Suprapubic skin (tissue), 4 donors: ENCODE measurements around the gene SULT2B1. TPM values are rescaled to one million over a fixed set of nuclear protein-coding genes. Genes with fewer than 3 reads are reported as not detected.

Experiments
- DNase-seq, 2 donors: peaks; one replicate each; pipeline ENCODE4 v3.0.0-alpha.2; 2019; ENCODE audit warnings: low spot score in 2 of 2
- H3K27ac ChIP-seq: fragments of 200-600 bp; sonication (generic); one replicate; pipeline ENCODE4 v1.5.1; 2019
- H3K27me3 ChIP-seq: fragments of 200-600 bp; sonication (generic); one replicate; pipeline ENCODE4 v1.5.1; 2019
- H3K36me3 ChIP-seq: fragments of 200-600 bp; sonication (generic); one replicate; pipeline ENCODE4 v1.5.1; 2019
- H3K4me1 ChIP-seq: fragments of 200-600 bp; sonication (generic); one replicate; pipeline ENCODE4 v1.5.1; 2019
- H3K4me3 ChIP-seq: fragments of 200-600 bp; sonication (generic); one replicate; pipeline ENCODE4 v1.5.1; 2019; ENCODE audit warnings: mild to moderate bottlenecking
- H3K9me3 ChIP-seq: fragments of 200-600 bp; sonication (generic); one replicate; pipeline ENCODE4 v1.5.1; 2019
- EP300 ChIP-seq: sonication (generic); formaldehyde crosslinking; IDR thresholded peaks from one replicate; pipeline ENCODE4 v1.6.1; 2017; ENCODE audit warnings: antibody characterized with exemption
- POLR2A ChIP-seq, 2 donors: fragments of 450-650 bp; IDR thresholded peaks; one replicate each; pipeline ENCODE4 v1.6.1; 2017; ENCODE audit warnings: antibody characterized with exemption in 2 of 2, mild to moderate bottlenecking in 2 of 2, moderate library complexity in 2 of 2
- POLR2AphosphoS5 ChIP-seq, 3 donors: sonication (generic); formaldehyde crosslinking; IDR thresholded peaks; one replicate each; pipeline ENCODE4 v1.6.1; 2017; ENCODE audit warnings: antibody characterized with exemption in 3 of 3
- WGBS: methylation state at CpG from one replicate; pipeline ENCODE4 v1.1.5; 2018; 5-methylcytosine and 5-hydroxymethylcytosine counted together
- total RNA-seq, 4 donors: library from RNA; depleted of rRNA; stranded (reverse); fragments of >200 nt; gene quantifications; one replicate each; pipeline ENCODE4 v1.1.0, GENCODE V29; 2016
- TF ChIP-seq, protein P1 (sequence below), 2 donors: fragments of 200-600 bp in 1 of 2; fragments of 450-650 bp in 1 of 2; sonication (generic) in 1 of 2; IDR thresholded peaks; one replicate each; pipeline ENCODE4 v1.5.1; 2016 to 2019; ENCODE audit warnings: antibody characterized with exemption in 2 of 2, mild to moderate bottlenecking in 1 of 2, moderate library complexity in 1 of 2

SULT2B1 gene
- total RNA-seq, 4 donors from 2014 or later = 26.0 to 162 (median 122) TPM

DNA sequence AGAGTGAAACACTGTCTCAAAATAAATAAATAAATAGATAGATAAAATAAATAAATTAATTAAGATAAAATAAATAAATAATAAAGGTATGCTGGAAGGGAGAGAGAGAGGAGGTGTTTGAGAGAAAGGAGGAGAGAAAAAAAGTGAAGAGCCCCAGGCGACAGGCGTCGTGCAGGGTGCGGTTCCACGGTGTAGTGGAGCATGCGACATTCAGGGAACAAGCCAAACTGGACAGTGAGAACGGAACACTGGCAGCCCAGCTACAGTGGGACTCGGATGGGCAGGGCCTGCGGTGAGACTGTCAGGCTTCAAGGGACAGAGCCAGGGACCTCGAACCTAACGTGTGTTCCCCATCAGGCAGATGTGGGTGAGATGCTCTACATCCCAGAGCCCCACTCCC lies 9.4 kb downstream of the SULT2B1 start:
- Histone ChIP-seq H3K27ac (peak overlapping the region; percentile 16), H3K4me1 (peaks cover 3% of the 10 kb centered on the region), H3K9me3 (no peaks in the 10 kb centered on the region), H3K36me3 (no peaks in the 10 kb centered on the region), H3K4me3 (no peak overlapping the region), H3K27me3 (no peaks in the 10 kb centered on the region)
- TF ChIP-seq, protein P1, sequence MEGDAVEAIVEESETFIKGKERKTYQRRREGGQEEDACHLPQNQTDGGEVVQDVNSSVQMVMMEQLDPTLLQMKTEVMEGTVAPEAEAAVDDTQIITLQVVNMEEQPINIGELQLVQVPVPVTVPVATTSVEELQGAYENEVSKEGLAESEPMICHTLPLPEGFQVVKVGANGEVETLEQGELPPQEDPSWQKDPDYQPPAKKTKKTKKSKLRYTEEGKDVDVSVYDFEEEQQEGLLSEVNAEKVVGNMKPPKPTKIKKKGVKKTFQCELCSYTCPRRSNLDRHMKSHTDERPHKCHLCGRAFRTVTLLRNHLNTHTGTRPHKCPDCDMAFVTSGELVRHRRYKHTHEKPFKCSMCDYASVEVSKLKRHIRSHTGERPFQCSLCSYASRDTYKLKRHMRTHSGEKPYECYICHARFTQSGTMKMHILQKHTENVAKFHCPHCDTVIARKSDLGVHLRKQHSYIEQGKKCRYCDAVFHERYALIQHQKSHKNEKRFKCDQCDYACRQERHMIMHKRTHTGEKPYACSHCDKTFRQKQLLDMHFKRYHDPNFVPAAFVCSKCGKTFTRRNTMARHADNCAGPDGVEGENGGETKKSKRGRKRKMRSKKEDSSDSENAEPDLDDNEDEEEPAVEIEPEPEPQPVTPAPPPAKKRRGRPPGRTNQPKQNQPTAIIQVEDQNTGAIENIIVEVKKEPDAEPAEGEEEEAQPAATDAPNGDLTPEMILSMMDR (IDR thresholded peaks at IDR 0.05) = no peak
- TF ChIP-seq POLR2A (IDR thresholded peaks at IDR 0.05) = no peak
- no peak for TF ChIP-seq EP300
- no peak for TF ChIP-seq POLR2AphosphoS5 (IDR thresholded peaks at IDR 0.05)
- 71% methylated on average over 11 of the region's 11 CpGs for WGBS
- DNase-seq = no peak

DNA sequence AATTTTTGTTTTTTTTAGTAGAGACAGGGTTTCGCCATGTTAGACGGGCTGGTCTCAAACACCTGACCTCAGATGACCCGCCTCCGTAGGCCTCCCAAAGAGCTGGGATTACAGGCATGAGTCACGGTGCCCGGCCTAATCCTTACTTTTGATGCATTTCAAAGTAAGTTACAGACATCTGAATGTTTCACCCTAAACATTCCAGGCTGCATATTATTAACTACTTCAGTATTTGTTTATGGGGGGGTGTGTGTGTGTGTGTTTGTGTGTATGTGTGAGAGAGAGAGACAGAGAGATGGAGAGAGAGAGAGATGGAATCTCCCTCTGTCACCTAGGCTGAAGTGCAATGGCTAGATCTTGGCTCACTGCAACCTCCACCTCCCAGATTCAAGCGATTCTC lies 13.1 kb downstream of the SULT2B1 start:
- Histone ChIP-seq H3K4me1 (peaks cover 21% of the 10 kb centered on the region), H3K27ac (no peak overlapping the region), H3K36me3 (no peaks in the 10 kb centered on the region), H3K4me3 (no peak overlapping the region), H3K27me3 (no peaks in the 10 kb centered on the region), H3K9me3 (no peaks in the 10 kb centered on the region)
- 83% methylated on average over 6 of the region's 7 CpGs for WGBS
- no peak for DNase-seq
- TF ChIP-seq POLR2AphosphoS5 (IDR thresholded peaks at IDR 0.05) (no peak), EP300 (no peak), POLR2A (IDR thresholded peaks at IDR 0.05) (no peak)
- TF ChIP-seq, protein P1 (IDR thresholded peaks at IDR 0.05) = no peak

DNA sequence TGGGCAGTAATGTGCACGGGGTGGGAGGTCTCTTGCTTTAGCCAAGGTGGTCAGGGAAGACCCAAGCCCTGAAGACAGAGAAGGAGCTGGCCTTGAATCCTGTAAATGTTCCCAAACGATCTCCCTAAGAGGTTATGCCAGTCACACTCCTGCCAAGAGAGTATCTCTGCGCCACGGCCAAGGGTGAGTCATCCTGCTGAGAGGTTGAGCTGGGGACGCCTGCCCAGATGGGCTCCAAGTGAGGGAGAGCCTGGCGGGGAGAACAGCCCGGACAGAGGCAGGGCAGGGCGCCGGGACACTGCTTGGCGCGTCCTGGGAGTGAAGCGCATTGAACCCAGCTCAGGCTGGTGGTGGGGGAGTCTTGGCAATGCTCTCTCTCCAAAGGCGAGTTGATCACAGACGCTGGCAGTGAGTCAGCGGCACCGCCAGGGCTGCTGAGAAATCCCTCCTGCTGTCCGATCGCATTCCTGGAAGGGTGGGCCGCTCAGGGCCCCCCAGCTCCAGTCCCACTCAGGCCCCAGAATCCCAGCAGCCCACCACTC lies 16.4 kb downstream of the SULT2B1 start:
- no peaks in the 10 kb centered on the region for H3K36me3 ChIP-seq
- no peaks in the 10 kb centered on the region for H3K9me3 ChIP-seq
- peaks cover 21% of the 10 kb centered on the region for H3K4me1 ChIP-seq
- peak overlapping the region; percentile 3 for H3K4me3 ChIP-seq
- H3K27me3 ChIP-seq = no peaks in the 10 kb centered on the region
- peak overlapping the region; percentile 74 for H3K27ac ChIP-seq
- peak; percentile 91 to 94 for DNase-seq
- WGBS = 16% methylated on average over 19 of the region's 19 CpGs
- TF ChIP-seq, protein P1 (IDR thresholded peaks at IDR 0.05) = no peak
- TF ChIP-seq EP300 = no peak
- TF ChIP-seq POLR2AphosphoS5 (IDR thresholded peaks at IDR 0.05) = peak in 2 of 3 donors; percentile 11 to 47

DNA sequence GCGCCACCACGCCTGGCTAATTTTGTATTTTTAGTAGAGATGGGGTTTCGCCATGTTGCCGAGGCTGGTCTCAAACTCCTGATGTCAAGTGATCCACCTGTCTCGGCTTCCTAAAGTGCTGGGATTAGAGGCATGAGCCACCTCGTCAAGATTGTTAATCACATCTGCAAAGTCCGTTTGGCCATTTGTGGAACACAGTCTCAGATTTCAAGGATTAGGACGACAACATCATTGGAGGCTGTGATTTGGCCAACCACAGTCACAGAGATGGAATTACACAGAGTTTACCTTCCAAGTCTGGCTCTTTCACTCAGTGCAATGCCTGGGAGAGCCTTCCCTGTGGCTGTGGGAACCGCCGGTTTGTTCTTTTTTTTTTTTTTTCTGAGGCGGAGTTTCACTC lies 17.8 kb downstream of the SULT2B1 start:
- no peak overlapping the region for H3K27ac ChIP-seq
- no peak for DNase-seq
- peaks cover 30% of the 10 kb centered on the region for H3K4me1 ChIP-seq
- WGBS = 45% methylated on average over 11 of the region's 11 CpGs
- no peaks in the 10 kb centered on the region for H3K9me3 ChIP-seq
- no peaks in the 10 kb centered on the region for H3K36me3 ChIP-seq
- TF ChIP-seq, protein P1 (IDR thresholded peaks at IDR 0.05) = no peak
- no peak for TF ChIP-seq POLR2A (IDR thresholded peaks at IDR 0.05)
- no peak for TF ChIP-seq POLR2AphosphoS5 (IDR thresholded peaks at IDR 0.05)
- TF ChIP-seq EP300 = no peak
- H3K4me3 ChIP-seq = no peak overlapping the region
- no peaks in the 10 kb centered on the region for H3K27me3 ChIP-seq

DNA sequence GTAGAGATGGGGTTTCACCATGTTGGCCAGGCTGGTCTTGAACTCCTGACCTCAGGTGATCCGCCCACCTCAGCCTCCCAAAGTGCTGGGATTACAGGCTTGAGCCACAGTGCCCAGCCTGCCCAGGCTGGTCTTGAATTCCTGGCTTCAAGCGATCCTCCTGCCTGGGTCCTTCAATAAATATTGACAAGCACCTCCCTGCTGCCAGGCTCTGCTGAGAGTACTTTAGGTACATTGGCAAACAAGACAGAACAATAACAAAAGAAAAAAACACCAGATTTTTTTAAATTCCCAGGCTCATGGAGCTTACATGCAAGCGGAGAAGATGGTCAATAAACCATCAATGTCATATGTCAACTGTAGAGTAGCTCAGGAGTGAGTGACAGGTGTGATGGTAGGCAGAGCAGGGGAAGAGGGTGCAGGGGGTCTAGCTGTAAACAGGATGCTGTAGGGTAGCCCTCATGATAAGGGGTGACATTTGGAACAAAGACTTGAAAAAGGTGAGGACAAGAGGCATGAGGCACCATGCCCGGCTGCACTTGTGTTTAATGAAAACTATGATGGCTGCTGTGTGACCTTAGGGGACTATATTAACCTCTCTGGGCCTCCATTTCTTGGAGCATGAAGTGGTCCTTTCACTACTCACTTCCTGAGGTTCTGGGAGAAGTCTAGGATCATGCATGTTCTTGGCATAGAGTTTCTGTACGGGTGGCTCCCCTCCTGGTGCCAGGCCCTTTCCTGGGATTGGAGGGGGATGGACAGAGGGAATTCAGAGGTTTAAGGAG lies 19.6 kb downstream of the SULT2B1 start:
- H3K9me3 ChIP-seq = no peaks in the 10 kb centered on the region
- DNase-seq = no peak
- peaks cover 30% of the 10 kb centered on the region for H3K4me1 ChIP-seq
- no peak for TF ChIP-seq POLR2AphosphoS5 (IDR thresholded peaks at IDR 0.05)
- TF ChIP-seq EP300 = no peak
- WGBS = 85% methylated on average over 5 of the region's 5 CpGs
- H3K36me3 ChIP-seq = no peaks in the 10 kb centered on the region
- no peak overlapping the region for H3K27ac ChIP-seq
- no peak overlapping the region for H3K4me3 ChIP-seq
- no peaks in the 10 kb centered on the region for H3K27me3 ChIP-seq
